Neural cell (in vitro differentiated cells): ENCODE results near the gene COPS4.
"Not testable (repeated sequence)": the region's sequence is repeated elsewhere in the genome, so short reads cannot be mapped to it uniquely, and the experiment has no call there.

Experiments
- MXI1 ChIP-seq: fragments of 450-650 bp; conservative IDR thresholded peaks from 2 replicates; pipeline ENCODE4 v1.6.1; 2014; ENCODE audit warnings: antibody characterized with exemption, mild to moderate bottlenecking; ENCODE audit not compliant: poor library complexity, severe bottlenecking
- RAD21 ChIP-seq: fragments of 450-650 bp; conservative IDR thresholded peaks from 2 replicates; pipeline ENCODE4 v1.6.1; 2014; ENCODE audit warnings: antibody characterized with exemption, mild to moderate bottlenecking, moderate library complexity

GRCh38 chr4:83043157-83043556 lies 8.2 kb downstream of the COPS4 start:
- not testable (repeated sequence) for TF ChIP-seq MXI1, RAD21
